ENCODE data around the gene PCF11.

PCF11 gene

GRCh38 chr11:83156144-83156995 lies 561 bp upstream of the PCF11 start:
- peak; percentile 99 for DNase-seq

- DNase-seq, result peak; percentile 41
Observed at GRCh38 chr11:83157594-83158356, 844 bp downstream of the PCF11 start.

- no peak for DNase-seq
Observed at GRCh38 chr11:83158357-83158786, 1.4 kb downstream of the PCF11 start.

- no peak for DNase-seq
Observed at GRCh38 chr11:83158965-83159901, 2.3 kb downstream of the PCF11 start.

- no peak for DNase-seq
Observed at GRCh38 chr11:83159902-83160865, 3.3 kb downstream of the PCF11 start.

- DNase-seq, result no peak
Observed at GRCh38 chr11:83161610-83162199, 4.8 kb downstream of the PCF11 start.

GRCh38 chr11:83162377-83162776 lies 5.4 kb downstream of the PCF11 start:
- DNase-seq, result no peak

- no peak for DNase-seq
Observed at GRCh38 chr11:83166193-83166866, 9.4 kb downstream of the PCF11 start.

GRCh38 chr11:83168756-83169155 lies 11.8 kb downstream of the PCF11 start:
- no peak for DNase-seq

- no peak for DNase-seq
Observed at GRCh38 chr11:83170865-83171264, 13.9 kb downstream of the PCF11 start.

- DNase-seq, result no peak
Observed at GRCh38 chr11:83172551-83172950, 15.6 kb downstream of the PCF11 start.

GRCh38 chr11:83174008-83174407 lies 17.1 kb downstream of the PCF11 start:
- no peak for DNase-seq

- no peak for DNase-seq
Observed at GRCh38 chr11:83175815-83176214, 18.9 kb downstream of the PCF11 start.

GRCh38 chr11:83181815-83182214 lies 24.9 kb downstream of the PCF11 start:
- DNase-seq, result no peak

GRCh38 chr11:83185767-83186166 lies 28.8 kb downstream of the PCF11 start:
- no peak for DNase-seq

- DNase-seq, result no peak
Observed at GRCh38 chr11:83187465-83187864, 30.5 kb downstream of the PCF11 start.

- no peak for DNase-seq
Observed at GRCh38 chr11:83191491-83191890, 34.6 kb downstream of the PCF11 start.

GRCh38 chr11:83191986-83192385 lies 35.1 kb downstream of the PCF11 start:
- no peak for DNase-seq

- DNase-seq, result no peak
Observed at GRCh38 chr11:83192606-83193245, 35.8 kb downstream of the PCF11 start.
